Measurements from ENCODE around the gene ZNF554.
"Not testable (repeated sequence)": the region's sequence is repeated elsewhere in the genome, so short reads cannot be mapped to it uniquely, and the experiment has no call there.

The ZNF554 gene

GRCh38 chr19:2806736-2807378, 12.8 kb upstream of the ZNF554 start:
- DNase-seq (ENCODE audit: low read depth in 3 of 3, low spot score in 1 of 3), result no peak

DNA sequence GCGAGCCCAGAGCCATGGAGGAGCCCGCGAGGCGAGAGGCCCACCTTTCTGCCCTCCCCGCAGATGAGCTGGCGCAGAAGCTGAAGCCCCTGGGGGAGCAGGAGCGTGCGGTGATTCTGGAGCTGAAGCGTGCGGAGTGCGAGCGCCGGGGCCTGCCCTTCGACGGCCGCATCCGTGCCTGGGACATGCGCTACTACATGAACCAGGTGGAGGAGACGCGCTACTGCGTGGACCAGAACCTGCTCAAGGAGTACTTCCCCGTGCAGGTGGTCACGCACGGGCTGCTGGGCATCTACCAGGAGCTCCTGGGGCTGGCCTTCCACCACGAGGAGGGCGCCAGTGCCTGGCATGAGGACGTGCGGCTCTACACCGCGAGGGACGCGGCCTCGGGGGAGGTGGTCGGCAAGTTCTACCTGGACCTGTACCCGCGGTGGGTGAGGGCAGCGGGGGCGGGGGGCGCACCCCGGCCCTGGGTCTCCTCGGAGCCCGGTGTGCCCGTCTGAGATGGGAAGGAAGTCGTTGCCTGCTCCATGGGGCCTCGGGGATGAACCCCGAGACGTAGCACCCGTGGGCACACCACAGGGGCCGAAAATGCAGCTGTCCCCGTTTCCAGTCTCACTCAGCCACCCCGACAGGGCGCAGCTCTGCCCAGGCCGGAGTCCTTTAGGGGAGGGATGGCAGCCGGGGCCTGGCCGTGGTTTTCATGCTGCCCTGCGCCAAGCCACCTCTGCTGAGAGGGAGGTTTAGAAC, 12.1 kb upstream of the ZNF554 start:
- no peak for DNase-seq (ENCODE audit: low read depth in 3 of 3, low spot score in 1 of 3)

DNA sequence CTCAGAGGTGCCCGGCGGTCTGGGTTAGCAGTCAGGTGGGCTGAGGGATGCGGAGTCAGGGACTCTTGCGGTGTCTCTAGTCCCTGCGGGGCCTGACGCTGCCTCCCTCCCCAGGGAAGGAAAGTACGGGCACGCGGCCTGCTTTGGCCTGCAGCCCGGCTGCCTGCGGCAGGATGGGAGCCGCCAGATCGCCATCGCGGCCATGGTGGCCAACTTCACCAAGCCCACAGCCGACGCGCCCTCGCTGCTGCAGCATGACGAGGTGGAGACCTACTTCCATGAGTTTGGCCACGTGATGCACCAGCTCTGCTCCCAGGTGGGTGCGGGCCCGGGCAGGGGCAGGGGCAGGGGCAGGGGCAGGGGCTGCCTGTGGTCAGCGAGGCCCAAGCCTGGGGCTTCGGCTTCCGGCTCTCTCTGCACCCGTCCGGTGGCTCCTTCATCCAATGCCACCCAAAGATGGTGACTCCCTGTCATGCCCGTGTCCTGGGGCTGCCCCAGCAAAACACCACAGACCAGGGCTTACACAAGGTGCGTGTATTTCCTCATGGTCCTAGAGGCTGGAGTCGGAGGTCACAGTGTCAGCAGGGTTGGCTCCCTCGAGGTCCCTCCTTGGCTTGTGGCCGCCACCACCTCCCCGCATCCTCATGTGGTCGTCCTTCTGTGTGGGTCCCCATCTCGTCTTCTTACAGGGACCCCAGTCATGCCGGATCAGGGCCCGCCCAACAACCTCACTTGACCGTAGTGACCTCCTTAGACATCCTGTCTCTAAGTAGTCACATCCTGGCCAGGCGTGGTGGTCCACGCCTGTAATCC, 11.3 kb upstream of the ZNF554 start:
- DNase-seq (ENCODE audit: low read depth in 3 of 3, low spot score in 1 of 3), result no peak

DNA sequence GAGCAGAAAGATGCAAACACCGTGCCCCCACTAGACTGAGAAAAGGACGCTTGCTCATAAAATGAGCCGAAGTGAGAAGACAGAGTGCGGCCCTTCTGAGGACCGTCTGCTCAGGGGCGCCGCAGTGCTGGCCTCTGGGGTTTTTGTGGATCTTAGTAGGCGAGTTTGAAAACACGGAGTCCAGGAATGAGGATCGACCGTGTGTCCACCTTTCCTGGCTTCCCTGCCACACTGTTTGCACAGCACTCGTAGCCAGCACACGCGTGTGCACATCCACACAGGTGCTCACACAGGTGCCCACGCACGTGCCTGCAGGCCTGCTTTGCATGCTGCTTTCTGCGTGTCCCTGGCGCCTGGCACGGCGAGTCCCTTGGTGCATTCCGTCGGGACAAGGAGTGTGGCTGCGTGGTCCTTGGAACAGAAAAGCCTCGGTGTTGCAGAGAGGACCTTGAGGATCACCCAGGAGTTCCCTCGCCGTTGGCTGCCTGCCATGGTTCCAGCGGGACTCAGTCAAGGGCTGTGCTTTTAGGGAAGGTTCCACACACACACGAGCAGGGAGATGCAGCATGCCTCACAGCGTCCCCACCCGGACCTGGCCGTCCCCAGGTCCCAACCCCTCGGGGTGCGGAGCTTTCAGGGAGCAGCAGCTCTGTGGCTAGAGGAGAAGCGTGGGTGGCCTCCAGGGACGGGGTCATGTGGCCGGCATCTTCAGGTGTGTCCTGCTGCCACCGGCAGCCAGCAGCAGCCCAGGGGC, 10.1 kb upstream of the ZNF554 start:
- DNase-seq (ENCODE audit: low read depth in 3 of 3, low spot score in 1 of 3), result no peak

DNA sequence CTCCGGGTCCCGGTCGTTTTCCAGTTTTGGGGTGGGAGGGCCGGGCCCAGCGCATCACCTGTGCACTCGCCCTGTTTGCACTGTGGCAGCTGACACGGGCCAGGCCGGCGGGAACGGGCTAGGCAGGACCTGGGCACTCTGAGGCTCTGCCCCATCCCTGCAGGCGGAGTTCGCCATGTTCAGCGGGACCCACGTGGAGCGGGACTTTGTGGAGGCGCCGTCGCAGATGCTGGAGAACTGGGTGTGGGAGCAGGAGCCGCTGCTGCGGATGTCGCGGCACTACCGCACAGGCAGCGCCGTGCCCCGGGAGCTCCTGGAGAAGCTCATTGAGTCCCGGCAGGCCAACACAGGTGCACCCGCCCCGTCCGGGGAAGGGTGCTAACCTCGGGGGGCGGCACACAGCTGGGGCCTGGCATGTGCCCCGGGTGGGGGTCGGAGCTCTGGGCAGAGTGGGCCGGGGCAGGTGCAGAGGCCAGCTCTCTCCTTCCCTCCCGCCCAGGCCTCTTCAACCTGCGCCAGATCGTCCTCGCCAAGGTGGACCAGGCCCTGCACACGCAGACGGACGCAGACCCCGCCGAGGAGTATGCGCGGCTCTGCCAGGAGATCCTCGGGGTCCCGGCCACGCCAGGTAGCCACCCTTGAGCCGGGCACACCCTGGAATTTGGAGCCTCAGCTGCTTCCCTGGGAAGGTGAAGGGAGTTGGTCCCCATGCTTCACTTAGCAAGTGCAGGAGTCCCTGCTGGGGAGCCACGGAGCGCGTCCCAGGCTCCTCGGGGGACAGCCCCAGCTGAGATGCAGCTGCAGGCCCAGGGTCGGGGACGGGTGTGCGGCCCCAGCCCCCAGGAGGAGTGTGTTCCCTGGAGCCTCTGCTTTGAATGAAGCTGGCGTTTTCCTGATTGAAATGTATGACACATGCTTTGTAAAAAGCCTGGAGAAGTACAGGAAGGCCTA, 9.3 kb upstream of the ZNF554 start:
- no peak for DNase-seq (ENCODE audit: low read depth in 3 of 3, low spot score in 1 of 3)

GRCh38 chr19:2811221-2811722, 8.4 kb upstream of the ZNF554 start:
- no peak for DNase-seq (ENCODE audit: low read depth in 3 of 3, low spot score in 1 of 3)

GRCh38 chr19:2811735-2812413, 7.8 kb upstream of the ZNF554 start:
- DNase-seq (ENCODE audit: low read depth in 3 of 3, low spot score in 1 of 3), result no peak

DNA sequence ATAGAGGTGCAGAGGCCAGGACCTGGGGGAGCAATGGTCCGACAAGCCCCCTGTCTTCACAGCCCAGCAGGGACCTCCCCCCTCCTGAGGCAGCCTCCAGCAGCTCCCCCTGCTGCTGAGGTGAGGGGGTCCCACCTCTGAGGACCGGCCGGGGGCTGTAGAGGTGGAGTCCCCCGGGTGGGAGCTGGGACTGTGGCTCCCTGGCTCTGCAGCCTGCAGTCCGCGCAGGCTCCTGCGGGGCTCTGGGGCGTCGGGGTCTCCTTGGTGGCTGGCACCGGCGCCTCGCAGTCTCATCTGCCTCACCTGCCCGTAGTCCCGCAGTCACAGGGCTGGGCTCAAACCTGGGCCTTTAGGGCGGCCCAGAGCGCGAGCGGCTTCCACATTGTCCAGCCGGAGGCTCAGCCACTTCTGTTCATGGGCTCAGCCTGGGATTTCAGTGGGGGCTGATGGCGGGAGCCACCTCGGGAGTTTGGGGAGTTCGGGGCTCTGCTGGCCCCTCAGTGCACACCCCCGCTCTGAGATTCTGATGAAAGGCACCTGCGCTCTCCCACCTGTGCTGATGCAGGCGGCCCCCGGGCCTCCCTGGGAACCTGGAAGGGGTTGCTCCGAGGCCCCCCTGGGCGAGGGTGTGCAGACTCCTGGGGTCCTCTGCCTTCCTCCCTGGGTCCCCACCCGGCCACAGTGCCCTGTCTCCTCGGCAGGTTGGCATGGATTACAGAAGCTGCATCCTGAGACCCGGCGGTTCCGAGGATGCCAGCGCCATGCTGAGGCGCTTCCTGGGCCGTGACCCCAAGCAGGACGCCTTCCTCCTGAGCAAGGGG, 7.0 kb upstream of the ZNF554 start:
- no peak for DNase-seq (ENCODE audit: low read depth in 3 of 3, low spot score in 1 of 3)

- DNase-seq (ENCODE audit: low read depth in 3 of 3, low spot score in 1 of 3), result no peak
These were observed 6.2 kb upstream of the ZNF554 start for GRCh38 chr19:2813235-2814160.

DNA sequence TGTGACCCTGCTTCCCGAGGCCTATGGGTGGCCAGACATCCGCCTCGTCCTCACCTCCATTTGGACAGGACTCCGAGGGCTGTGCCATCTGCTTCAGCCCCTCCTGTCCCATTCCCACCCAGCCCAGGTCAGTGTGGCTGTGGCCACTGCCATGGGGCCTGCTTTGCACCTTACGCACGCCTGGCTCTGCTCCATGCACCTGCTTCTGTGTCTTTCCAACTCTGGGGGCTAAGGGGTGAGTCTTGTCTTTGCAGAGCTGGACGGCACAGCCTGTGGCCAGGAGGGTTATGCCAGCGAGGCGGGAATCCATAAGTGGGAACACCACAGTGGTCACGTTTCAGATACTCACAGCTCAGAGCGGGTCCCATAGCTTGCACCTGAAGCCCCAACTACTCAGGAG, 5.2 kb upstream of the ZNF554 start:
- no peak for DNase-seq (ENCODE audit: low read depth in 3 of 3, low spot score in 1 of 3)

DNA sequence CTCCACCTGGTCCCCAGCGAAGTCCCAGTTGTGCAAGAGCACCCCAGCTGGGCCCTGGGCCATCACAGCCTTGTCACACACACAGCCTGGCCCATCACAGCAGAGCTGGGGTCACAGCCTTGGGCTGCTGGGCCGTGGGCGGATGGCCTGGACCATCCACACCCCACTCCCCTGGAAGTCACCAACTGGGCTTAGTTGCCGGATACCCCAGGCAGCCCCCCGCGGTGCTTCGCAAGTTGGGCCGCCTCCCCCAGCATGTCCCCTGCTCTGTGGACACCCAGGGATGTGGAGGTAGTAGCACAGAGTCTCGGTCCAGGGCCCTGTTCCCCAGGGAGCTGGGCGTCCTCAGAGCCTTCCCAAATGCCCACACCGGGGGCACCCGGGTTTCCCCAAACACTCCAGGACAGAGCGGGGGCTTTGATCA, 4.5 kb upstream of the ZNF554 start:
- DNase-seq (ENCODE audit: low read depth in 3 of 3, low spot score in 1 of 3), result no peak

DNA sequence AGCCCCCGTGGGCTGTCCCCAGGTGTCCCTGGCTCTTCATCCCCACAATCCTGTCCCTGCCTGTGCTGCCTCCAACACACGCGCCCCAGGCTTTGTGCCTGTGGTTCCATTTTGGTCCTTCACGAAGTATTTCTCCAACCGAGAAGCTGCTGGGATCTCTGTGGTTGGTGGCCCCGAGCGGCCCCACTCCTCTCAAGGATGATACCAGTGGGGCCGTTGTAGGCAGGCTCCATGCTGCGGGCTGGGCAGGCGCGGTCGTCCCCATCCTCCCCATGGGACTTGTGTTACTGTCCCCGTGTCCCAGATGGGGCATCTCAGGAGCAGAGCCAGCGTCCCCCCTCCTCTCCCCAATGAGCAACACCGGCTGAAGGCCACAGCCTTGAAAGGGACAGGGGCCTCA, 3.7 kb upstream of the ZNF554 start:
- DNase-seq (ENCODE audit: low read depth in 3 of 3, low spot score in 1 of 3), result no peak

- no peak for DNase-seq (ENCODE audit: low read depth in 3 of 3, low spot score in 1 of 3)
These were observed 3.0 kb upstream of the ZNF554 start for GRCh38 chr19:2816641-2817040.

GRCh38 chr19:2817237-2817829, 2.3 kb upstream of the ZNF554 start:
- DNase-seq (ENCODE audit: low read depth in 3 of 3, low spot score in 1 of 3), result not testable (repeated sequence)

DNA sequence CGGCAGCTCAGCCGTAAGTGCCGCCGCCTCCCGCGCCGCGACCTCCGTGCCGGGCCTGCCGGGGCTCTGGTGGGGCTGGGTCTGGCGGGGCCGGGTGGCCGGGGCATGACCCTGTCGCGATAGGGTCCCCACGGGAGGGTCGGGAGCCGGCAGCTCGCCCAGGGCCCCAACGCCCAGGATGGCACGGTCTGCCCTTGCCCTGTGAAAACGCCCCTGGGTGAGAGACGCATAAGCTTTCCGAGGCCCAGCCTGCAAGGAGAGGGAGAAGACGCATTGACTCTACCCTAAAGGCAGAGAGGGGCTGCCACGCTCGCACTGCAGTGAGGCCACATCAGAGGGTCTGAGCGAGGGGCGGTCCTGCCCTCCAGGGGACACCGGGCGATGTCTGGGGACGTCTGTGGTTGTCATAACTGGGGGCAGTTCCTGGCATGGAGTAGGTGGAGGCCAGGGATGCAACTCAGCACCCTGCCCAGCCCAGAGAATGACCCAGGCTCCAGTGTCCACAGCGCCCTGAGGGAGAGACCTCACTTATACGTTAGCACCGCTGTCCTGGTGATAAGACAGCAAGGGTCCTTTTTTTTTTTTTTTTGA, 539 bp downstream of the ZNF554 start:
- DNase-seq (ENCODE audit: low read depth in 3 of 3, low spot score in 1 of 3), result no peak

DNA sequence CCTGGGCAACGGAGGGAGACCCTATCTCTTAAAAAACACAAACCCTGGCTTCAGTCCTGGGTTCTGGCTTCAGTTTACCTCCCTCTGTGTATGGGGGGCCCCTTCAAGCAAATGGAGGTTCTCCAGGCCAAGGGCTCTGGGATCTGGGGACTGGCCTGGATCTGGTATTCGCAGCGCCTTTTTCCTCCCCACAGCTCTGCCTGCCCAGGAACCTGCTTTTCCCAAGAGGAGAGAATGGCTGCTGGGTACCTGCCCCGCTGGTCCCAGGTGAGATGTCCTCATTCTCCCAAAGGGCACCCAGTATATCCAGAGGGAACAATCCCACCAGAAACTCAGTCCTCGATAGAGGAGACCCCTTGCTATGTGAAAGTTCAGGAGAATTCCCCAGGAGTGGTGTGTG, 3.2 kb downstream of the ZNF554 start:
- DNase-seq (ENCODE audit: low read depth in 3 of 3, low spot score in 1 of 3), result no peak

- no peak for DNase-seq (ENCODE audit: low read depth in 3 of 3, low spot score in 1 of 3)
These were observed 4.0 kb downstream of the ZNF554 start for GRCh38 chr19:2823646-2824045.

Measured in stimulated activated CD4-positive, alpha-beta T cell treated with anti-CD3 and anti-CD28 coated beads, TNF-alpha, amount 100 ng/mL, for 1 hour (primary cell).